HG02798 (cell line): Measurements from ENCODE around the gene SUSD1.

Source experiments
- ATAC-seq: cut with Tn5 transposase; IDR thresholded peaks from one replicate; pipeline ENCODE4 v1.9.1; 2021; ENCODE audit warnings: mild to moderate bottlenecking; ENCODE audit not compliant: unreplicated experiment, poor library complexity

Gene SUSD1

DNA sequence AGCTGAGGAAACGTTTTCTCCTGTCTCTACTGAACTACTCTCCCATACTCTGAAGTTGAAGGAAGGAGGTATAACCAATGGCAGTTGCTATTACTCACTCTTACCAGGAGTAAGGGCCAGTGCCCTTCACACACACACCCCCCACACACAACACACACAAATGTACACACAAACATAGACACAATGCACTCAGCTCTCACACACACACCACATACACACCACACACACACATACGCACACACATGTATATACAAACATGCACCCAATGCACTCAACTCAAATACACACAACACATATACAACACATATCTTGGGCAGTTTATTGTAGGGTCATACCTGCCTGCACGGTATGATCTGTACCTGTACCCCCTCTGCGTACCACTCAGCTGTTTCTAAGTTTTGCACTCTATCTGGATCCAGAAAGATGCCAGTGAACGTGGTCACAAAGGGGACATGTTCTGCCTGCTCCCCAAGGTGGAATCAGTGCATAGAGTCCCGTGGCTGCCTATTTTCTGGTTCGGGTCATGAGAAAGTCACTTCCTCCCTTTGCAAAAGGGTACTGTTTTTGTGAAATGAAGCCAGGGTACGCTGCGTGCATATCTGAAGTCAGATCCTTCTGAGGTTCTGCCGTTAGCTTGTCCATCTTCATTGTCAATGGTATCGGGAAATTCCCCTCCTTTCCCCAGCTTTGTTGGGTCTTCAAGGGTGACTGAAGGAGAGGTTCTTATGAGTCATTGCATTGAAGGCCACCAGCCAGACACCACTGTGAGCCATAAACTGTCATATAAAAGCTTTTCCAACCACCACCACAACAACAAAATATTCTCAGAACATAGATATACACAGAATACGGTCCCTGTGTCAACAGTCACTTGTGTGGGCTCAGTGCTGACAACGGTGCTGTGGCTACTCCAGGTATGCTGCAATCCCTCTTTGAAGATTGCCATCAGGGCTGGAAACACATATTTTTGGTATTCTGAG lies 146.6 kb downstream of the SUSD1 start:
- peak; percentile 48 for ATAC-seq

DNA sequence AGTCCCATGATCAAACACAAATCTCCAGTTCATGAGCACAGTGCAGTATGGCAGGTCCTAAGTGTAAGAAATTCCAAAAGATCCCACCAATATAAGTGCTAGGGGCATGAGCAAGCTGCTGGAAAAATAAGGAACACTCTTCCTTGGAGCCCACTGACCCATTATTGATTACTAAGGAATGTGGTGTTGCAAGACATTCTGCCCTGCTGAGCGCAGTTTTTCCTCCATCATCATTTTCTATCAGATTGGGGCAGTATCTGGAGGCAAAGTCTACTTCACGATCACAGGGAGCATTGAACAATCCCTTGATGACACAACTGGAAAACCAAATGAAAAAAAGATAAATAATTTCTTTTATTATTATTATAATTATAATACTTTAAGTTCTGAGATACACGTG lies 149.2 kb downstream of the SUSD1 start:
- no peak for ATAC-seq

DNA sequence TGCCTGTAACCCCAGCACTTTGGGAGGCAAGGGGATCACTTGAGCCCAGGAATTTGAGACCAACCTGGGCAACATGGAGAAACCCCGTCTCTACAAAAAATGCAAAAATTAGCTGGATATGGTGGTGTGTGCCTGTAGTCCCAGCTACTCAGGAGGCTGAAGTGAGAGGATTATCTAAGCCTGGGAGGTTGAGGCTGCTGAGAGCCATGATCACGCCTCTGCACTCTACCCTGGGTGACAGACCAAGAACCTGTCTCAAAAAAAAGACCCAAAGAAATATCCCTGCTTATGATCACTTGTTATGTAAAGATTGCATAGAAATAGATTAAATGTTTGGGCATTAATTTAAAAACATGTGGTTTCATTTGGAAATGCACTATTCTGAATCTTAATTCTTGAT lies 153.4 kb downstream of the SUSD1 start:
- ATAC-seq, result no peak

DNA sequence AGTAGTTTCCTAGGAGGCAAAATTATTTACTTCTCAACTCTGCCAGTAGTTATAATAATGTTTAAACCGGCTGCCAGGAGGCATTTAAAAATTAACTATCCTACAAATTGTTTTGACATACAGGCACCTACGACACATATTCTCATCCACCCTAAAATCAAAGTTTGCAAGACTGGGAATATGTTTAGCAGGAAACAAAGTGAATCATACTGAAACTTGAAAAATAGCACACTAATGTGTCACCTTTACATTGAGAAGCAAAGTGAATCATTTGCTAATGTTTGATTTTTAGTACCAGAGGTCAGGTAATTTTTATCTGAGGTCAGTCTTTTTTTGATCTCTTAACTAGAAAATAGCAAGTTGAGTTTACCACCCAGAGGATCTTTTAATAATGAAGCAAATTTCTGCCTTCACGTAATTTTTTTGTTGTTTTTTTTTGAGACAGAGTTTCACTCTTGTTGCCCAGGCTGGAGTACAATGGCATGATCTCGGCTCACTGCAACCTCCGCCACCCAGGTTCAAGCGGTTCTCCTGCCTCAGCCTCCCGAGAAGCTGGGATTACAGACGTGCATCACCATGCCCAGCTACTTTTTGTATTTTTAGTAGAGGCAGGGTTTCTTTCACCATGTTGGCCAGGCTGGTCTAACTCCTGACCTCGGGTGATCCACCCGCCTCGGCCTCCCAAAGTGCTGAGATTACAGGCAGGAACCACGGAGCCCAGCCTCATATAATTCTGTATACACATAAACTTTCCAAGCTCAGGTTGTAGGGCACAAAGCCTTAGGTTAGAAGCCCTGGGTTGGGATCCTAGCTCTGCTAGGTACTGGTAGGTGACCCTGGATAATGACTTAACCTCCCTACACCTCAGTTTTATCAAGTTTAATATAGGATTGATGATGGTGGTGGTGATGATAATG lies 154.2 kb downstream of the SUSD1 start:
- ATAC-seq, result peak; percentile 53

DNA sequence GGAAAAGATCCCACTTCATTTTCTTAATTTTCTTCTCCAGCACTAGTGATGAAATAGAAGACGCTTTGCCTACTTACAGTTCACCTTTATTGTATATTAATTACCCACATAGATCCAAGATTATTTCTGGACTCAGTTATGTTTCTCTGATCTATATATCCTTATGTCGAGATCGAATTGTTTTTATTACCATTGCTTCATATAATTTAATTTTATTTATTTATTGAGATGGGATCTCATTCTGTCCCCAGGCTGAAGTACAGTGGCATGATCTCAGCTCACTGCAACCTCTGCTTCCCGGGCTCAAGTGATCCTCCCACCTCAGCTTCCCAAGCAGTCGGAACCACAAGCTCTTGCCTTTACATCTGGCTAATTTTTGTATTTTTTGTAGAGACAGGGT lies 157.2 kb downstream of the SUSD1 start:
- ATAC-seq, result no peak

DNA sequence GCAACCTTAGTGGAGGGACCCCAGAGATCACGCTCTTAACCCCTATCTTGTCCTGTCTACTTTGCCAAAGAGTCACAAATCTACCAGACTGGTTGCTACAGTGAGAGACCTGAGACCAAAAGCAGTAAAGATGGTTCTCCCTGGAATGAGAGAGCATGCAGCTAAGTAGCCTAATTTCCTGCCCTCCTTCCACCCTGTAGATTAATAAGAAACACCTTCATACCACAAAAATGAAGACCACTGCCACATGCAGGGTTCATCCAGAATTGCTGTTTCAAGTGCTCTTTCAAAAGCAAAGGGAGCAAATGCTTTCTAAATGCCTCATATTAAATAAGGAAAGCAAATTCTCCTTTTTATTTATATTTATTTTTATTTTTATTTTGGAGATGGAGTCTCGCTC lies 159.4 kb downstream of the SUSD1 start:
- ATAC-seq, result no peak

DNA sequence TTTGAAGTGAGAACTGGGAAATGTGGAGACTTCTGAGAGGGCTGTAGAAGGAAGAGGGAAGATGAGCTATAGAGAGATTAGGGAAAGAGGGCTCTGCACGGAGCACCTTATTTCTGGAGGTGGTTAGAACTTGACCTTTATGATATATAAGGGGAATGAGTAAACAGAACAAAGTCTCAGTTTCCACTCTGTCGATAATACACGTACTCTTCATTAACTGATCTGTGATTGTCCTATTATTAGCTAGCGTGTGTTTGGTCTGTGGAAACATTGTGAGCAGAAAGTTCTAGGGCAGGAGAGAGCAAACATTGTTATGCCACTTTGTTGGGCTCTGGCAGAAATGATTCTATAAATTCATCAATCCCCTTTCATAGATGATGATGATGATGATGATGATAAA lies 159.9 kb downstream of the SUSD1 start:
- ATAC-seq, result no peak

DNA sequence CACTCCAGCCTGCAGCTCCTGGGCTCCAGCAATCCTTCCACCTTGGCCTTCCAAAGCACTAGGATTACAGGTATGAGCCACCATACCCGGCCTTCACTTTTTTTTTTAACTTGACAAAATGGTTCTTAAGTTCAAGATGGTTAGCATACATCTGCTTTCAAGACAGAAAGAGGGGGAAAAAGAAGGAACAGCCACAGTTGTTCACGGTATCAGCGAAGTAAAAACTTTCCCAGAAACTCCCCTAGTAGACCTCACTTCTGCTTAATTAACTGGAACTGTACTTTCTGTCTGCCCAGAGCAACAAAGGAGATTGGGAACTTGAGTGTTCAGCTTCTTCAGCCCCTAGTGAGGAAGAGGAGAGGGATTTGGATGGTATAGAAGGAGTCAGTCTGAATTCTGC lies 161.8 kb downstream of the SUSD1 start:
- ATAC-seq, result no peak

DNA sequence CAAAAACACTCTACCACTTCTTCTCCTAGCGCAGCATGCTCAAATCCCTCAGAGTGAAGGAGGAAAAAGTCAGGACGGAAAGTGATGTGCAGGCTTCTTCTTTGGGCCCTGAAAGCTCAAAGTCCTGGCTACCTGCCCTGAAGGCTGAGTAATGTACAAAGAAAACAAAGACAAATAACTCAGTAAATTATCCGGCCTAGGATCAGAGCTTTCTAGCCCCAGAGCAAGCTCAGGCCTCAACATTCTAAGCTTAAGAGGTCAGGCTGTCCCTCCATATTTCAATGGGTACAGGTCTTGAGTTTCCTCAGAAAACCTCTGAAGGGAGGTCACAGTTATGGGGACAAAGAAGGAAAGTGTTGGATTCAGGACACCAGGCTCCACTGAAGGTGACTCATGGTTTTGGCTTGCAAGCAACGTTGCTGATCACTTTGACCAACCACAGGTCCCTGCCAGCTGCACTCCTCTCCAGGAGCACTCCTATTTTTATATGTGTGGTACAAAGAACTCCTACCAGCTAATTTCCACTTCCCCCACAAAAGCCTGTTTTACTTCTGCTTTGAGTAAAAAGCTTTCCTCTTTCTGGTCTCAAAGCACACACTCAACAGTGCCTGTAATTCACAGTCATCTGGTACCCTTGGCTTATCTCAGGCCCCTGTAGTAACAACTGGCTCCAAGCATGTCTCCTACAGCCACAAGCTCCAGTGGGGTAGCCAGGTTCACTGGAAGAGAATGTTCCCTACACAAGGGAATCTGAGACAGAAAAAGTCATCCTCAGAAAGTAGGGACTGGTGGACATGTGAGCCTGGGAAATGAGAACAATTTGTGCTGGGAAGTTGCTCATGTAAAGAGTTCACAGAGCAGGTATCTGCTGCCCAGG lies 162.8 kb downstream of the SUSD1 start:
- peak; percentile 84 for ATAC-seq

DNA sequence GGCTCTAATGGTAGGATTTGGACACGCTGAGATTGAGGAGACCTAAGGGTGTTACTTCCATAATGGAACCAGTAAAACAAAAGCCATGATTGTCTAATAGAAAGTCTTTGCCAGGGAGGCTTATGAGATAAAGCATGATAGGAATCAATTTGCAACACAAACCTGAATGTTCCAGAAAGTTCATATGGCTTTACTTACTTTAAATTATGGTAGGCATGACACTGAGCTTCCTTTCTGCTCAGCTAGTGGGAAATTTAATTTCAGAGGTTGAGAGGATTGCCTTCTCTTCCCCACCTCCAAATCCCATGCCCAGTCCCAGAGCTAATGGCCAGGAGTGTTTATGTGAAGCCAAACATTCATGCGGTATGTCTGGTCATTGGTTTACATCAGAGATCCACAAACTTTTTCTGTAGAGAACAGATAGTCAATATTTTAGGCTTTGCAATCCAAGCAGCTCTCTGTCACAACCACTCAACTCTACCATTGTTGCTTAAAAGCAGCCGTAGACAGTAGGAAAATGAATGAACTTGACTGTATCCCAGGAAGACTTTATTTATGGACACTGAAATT lies 164.0 kb downstream of the SUSD1 start:
- no peak for ATAC-seq

DNA sequence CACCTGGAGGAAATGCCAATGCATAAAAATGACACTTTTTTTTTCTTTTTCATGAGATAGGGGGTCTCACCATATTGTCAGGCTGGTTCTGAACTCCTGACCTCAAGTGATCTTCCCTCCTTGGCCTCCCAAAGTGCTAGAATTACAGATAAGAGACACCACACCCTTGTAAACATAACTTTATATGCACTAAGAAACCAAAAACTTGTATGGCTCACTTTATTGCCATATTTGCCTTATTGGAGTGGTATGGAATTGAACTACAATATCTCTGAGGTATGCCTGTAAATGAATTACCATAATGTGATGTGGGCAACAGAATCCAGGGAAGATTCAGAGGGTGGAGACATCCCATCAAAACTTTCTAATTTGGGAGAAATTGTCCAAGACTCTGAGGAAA lies 164.6 kb downstream of the SUSD1 start:
- no peak for ATAC-seq

DNA sequence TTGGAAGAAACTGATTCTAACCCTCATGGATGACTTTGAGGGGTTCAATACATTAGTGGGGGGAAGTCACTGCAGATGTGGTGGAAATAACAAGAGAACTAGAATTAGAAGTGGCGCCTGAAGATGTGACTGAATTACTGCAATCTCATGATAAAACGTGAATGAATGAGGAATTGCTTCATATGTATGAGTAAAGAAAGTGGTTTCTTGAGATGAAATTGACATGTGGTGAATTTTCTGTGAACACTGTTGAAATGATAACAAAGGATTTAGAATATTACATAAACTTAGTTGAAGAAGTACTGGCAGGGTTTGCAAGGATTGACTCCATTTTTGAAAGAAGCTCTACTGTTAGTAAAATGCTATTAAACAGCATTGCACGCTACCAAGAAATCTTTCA lies 165.4 kb downstream of the SUSD1 start:
- no peak for ATAC-seq

DNA sequence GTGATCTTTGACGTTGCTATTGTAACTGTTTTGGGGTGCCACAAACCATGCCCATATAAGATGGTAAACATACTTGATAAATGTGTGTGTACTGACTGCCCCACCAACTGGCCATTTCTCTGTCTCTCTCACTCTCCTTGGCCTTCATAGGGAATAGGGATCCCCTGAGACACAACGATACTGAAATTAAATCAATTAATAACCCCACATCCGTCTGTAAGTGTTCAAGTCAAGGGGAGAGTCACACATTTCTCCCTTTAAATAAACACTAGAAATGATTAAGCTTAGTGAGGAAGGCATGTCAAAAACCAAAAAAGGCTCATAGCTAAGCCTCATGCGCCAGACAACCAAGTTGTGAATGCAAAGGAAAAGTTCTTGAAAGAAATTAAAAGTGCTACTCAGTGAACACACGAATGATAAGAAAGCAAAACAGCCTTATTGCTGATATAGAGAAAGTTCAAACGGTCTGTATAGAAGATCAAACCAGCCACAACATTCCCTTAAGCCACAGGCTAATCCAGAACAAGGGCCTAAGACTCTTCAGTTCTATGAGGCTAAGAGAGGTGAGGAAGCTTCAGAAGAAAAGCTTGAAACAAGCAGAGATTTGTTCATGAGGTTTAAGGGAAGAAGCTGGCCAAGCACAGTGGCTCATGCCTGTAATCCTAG lies 167.4 kb downstream of the SUSD1 start:
- no peak for ATAC-seq

DNA sequence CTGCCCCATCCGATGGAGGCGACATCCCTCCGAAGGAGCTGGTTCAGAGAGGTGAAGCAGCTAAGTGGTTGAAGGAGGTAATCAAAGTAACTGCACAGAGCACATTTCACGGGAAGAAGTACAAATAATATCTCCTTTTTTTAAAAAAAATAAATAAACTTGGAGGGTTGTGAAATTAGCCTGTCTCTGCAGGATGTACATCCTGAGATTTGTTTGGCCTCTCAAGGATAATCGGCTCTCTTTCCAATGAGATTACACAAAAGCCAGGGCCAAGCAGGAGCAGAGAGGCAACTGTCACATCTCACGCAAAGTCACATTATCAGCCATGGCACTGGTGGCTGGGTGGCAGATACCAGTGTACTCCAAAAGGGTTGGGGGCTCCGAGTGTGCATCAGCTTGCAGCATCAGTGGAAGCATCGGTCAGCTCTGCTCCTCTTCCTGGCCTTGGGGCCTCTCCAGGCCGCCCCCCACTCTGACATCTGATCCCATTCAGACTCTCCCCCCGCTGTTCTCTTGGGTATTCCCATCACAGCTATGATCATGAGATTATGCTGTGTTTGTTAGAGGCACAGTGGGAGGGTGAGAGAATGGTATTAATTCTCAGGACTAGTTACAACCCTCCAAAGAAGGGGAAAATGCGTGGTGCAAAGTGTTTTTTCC lies 168.6 kb downstream of the SUSD1 start:
- ATAC-seq, result no peak

DNA sequence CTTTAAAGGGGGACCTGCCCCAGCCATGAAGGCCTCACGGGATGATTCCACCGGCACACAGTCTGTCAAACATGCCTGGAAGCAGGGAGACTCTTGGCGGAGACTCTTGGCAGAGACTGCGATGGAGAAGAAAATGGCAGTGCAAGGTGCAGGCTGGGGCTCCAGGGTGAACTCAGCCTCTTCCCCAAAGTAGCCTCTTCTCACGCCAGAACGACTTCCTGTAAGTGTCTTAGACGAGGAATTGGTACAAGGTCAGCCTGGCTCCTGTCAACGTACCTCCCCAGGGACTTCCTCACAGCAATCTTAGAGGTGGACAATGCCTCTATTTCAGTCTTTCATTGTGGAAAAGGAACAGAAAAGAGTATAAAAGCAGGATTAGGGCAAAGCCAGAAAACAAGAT lies 169.2 kb downstream of the SUSD1 start:
- no peak for ATAC-seq

DNA sequence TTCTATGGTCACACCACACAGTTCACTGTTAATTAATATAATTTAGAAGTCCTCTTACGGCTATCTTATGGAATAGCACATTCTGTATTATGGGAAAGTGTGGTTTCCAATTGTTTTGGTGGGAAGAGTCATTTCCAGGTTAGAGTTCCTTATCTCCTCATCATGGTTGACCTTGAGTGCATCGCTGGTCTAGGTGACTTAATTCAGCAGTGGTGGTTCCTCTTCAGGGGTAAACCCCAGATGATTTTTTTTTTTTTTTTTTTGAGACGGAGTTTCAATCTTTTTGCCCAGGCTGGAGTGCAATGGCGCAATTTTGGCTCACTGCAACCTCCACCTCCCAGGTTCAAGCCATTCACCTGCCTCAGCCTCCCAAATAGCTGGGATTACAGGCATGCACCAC lies 171.6 kb downstream of the SUSD1 start:
- ATAC-seq, result no peak

DNA sequence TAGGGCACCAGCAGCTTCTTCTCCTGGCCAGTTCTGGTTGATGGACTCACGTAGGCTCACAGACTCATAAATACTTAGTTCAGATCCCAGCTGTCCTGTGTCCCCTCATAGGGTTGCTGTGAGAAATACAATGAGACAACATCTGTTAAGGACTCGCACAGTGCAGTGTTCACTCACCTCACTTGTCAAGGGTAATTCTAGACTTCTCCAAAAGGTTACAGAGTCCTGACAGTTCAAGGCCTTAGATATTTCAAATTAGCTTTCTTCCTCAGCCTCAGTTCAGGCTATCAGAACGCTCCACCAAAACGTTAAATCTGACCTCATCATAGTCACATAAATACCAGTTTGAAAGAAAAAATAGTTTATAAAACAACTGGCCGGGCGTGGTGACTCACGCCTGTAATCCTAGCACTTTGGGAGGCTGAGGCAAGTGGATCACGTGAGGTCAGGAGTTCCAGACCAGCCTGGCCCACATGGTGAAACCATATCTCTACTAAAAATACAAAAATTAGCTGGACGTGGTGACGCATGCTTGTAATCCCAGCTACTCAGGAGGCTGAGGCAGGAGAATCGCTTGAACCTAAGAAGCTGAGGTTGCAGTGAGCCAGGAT lies 172.1 kb downstream of the SUSD1 start:
- ATAC-seq, result no peak

DNA sequence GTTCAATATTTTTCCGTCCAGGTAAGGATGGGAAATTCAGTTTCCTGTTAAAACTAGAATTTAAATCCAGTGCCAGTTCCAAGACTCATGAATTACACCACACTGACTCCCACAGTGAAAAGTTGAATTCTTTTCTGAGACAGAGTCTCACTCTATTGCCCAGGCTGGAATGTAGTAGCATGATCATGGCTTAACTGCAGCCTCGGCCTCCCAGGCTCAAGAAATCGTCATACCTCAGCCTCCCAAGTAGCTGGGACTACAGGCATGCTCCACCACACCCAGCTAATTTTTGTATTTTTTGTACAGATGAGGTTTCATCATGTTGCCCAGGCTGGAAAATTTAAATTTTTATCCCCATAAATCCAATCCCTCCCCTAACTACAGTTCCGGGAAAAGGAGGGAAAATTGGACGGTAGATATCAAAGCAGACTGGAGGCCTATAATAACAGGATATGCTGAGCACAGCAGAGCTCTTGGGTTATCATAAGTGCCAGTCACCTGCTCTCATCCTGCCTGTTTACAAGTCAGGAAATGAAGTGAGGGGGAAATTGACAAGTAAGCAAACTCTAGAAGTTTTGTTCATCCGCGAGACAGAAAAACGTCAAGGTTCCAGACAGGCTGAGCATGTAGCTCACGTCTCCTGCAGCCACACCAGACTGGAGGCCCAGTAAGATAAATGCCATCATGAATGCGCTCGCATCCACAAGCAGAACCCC lies 172.8 kb downstream of the SUSD1 start:
- ATAC-seq, result no peak
